Keratinocyte (primary cell): Measurements from ENCODE around the gene ZBTB5. TPM values are rescaled to one million over a fixed set of nuclear protein-coding genes. Genes with fewer than 3 reads are reported as not detected.

Source experiments
- DNase-seq: peaks from one replicate; pipeline ENCODE4 v3.0.0-alpha.2; 2011; ENCODE audit warnings: low read depth, missing footprints, low spot score
- FAIRE-seq: peaks from 2 replicates; lab custom pipeline; 2011; peaks lifted over from hg19 to GRCh38; lab: Jason Lieb, UNC
- H2AFZ ChIP-seq: 2 replicates; pipeline ENCODE4 v1.6.0; 2012; ENCODE audit warnings: low read length, control low read depth, inconsistent platforms; ENCODE audit not compliant: control insufficient read depth
- H3K27ac ChIP-seq: 2 replicates; pipeline ENCODE4 v1.5.1; 2011; ENCODE audit warnings: low read length; ENCODE audit not compliant: control insufficient read depth, insufficient read depth
- H3K27me3 ChIP-seq: 3 replicates; pipeline ENCODE4 v1.6.0; 2011; ENCODE audit warnings: low read length; ENCODE audit not compliant: control insufficient read depth, insufficient read depth; ENCODE audit errors: extremely low read depth
- H3K36me3 ChIP-seq, 2 experiments: 2 replicates in 1 of 2; 3 replicates in 1 of 2; pipeline ENCODE4 v1.5.1; 2011; ENCODE audit warnings: low read length in 2 of 2, mild to moderate bottlenecking in 1 of 2; ENCODE audit not compliant: control insufficient read depth in 2 of 2, insufficient read depth in 2 of 2; ENCODE audit errors: extremely low read depth in 1 of 2
- H3K4me1 ChIP-seq: 3 replicates; pipeline ENCODE4 v1.5.1; 2011; ENCODE audit warnings: low read length; ENCODE audit not compliant: control insufficient read depth, insufficient read depth; ENCODE audit errors: extremely low read depth
- H3K4me2 ChIP-seq: 3 replicates; pipeline ENCODE4 v1.6.0; 2011; ENCODE audit warnings: low read depth, low read length; ENCODE audit not compliant: control insufficient read depth, insufficient read depth; ENCODE audit errors: extremely low read depth
- H3K4me3 ChIP-seq, 3 experiments: fragments of 200-600 bp in 1 of 3; sonication (generic) in 1 of 3; 2 replicates in 2 of 3; 3 replicates in 1 of 3; pipeline ENCODE4 v1.5.1; 2011 to 2016; ENCODE audit warnings: low read length in 3 of 3, mild to moderate bottlenecking in 3 of 3, control low read depth in 2 of 3, inconsistent platforms in 1 of 3, low read depth in 1 of 3, mixed read lengths in 1 of 3, mixed run types in 1 of 3, moderate library complexity in 1 of 3; ENCODE audit not compliant: control insufficient read depth in 2 of 3, insufficient read depth in 2 of 3; ENCODE audit errors: extremely low read depth in 1 of 3
- H3K79me2 ChIP-seq: 2 replicates; pipeline ENCODE4 v1.6.0; 2012; ENCODE audit warnings: low read length; ENCODE audit not compliant: control insufficient read depth, insufficient read depth
- H3K9ac ChIP-seq: 3 replicates; pipeline ENCODE4 v1.6.0; 2011; ENCODE audit warnings: low read length; ENCODE audit not compliant: control insufficient read depth, insufficient read depth; ENCODE audit errors: extremely low read depth
- H3K9me1 ChIP-seq: 3 replicates; pipeline ENCODE4 v1.6.0; 2011; ENCODE audit warnings: low read length; ENCODE audit not compliant: control insufficient read depth, insufficient read depth; ENCODE audit errors: extremely low read depth
- H3K9me3 ChIP-seq: 2 replicates; pipeline ENCODE4 v1.5.1; 2012; ENCODE audit warnings: low read depth, low read length; ENCODE audit not compliant: control insufficient read depth
- H4K20me1 ChIP-seq: 3 replicates; pipeline ENCODE4 v1.6.0; 2011; ENCODE audit warnings: low read length; ENCODE audit not compliant: control insufficient read depth, insufficient read depth; ENCODE audit errors: extremely low read depth
- CTCF ChIP-seq, 3 experiments: IDR thresholded peaks in 1 of 3; conservative IDR thresholded peaks in 1 of 3; optimal IDR thresholded peaks in 1 of 3; 2 replicates in 2 of 3; 3 replicates in 1 of 3; pipeline versions ENCODE3 to v1.5.1; 2011; ENCODE audit warnings: low read length in 3 of 3, mild to moderate bottlenecking in 3 of 3, moderate library complexity in 2 of 3, control low read depth in 1 of 3, inconsistent platforms in 1 of 3; ENCODE audit not compliant: insufficient read depth in 2 of 3; ENCODE audit errors: extremely low read depth in 1 of 3
- EZH2 ChIP-seq: IDR thresholded peaks from one replicate; pipeline ENCODE4 v1.6.1; 2012; ENCODE audit warnings: inconsistent platforms, mild to moderate bottlenecking, low read length, moderate library complexity
- dilution Hi-C: fragments of 300-500 bp; cut with MboI; formaldehyde crosslinking; loops from one replicate; pipeline ENCODE4 v1.7.0; 2020; ENCODE audit warnings: low sequenced_read_pairs; ENCODE audit not compliant: extremely low pct_ligation_motif_present
- polyA plus RNA-seq, 5 experiments: library from polyadenylated mRNA; depleted of rRNA in 3 of 5; stranded (reverse) in 3 of 5; stranded (forward) in 1 of 5; unstranded in 1 of 5; fragments of >200 nt; gene quantifications; 1 replicate in 1 of 5; 2 replicates in 3 of 5; 3 replicates in 1 of 5; pipeline versions ENCODE4 v1.2.1 to v1.2.3, GENCODE V29; 2011 to 2012; ENCODE audit warnings: missing spikeins in 2 of 5, low read depth in 1 of 5, low replicate concordance in 1 of 5

Gene ZBTB5
- polyA plus RNA-seq, 1 donor (not counting 4 experiments of a cell fraction or from before 2014, with no cell fraction given): 12.6 TPM

GRCh38 chr9:37419204-37419603 is 46.0 kb downstream of the ZBTB5 start:
- TF ChIP-seq EZH2 (no peak), CTCF (optimal IDR thresholded peaks at IDR 0.05 in 1 of 3, IDR thresholded peaks at IDR 0.05 in 1 of 3, conservative IDR thresholded peaks at IDR 0.05 in 1 of 3; ENCODE audit: extremely low read depth in 1 of 3, insufficient read depth in 2 of 3, low read length in 3 of 3) (no peak)
- dilution Hi-C loops: loop anchor here (25.0 kb wide), 1 partner anchor 107 kb away; no protein-coding TSS in a partner anchor
- no peak for DNase-seq
- no peak for FAIRE-seq
- Histone ChIP-seq H2AFZ (no peak overlapping the region), H3K27ac (no peak overlapping the region), H3K9me1 (no peaks in the 10 kb centered on the region), H3K4me2 (no peak overlapping the region), H3K79me2 (peaks cover 21% of the 10 kb centered on the region), H4K20me1 (no peaks in the 10 kb centered on the region), H3K4me3 (no peak overlapping the region), H3K9me3 (no peaks in the 10 kb centered on the region), H3K27me3 (no peaks in the 10 kb centered on the region), H3K4me1 (peaks cover 47% of the 10 kb centered on the region), H3K36me3 (peaks cover 0 to 2% of the 10 kb centered on the region in 2 experiments), H3K9ac (no peak overlapping the region)

- Histone ChIP-seq H3K27me3 (no peaks in the 10 kb centered on the region), H3K4me2 (no peak overlapping the region), H3K27ac (no peak overlapping the region), H3K79me2 (peaks cover 9% of the 10 kb centered on the region), H3K4me1 (peaks cover 47% of the 10 kb centered on the region), H3K9ac (no peak overlapping the region), H4K20me1 (no peaks in the 10 kb centered on the region), H3K9me3 (no peaks in the 10 kb centered on the region), H3K9me1 (no peaks in the 10 kb centered on the region), H2AFZ (no peak overlapping the region), H3K4me3 (no peak overlapping the region), H3K36me3 (no peaks in the 10 kb centered on the region)
- DNase-seq (no peak), FAIRE-seq (no peak)
- dilution Hi-C loops: loop anchor here (25.0 kb wide), 1 partner anchor 106 kb away; no protein-coding TSS in a partner anchor
- no peak for TF ChIP-seq EZH2
Measured at GRCh38 chr9:37417857-37418618, 47.2 kb downstream of the ZBTB5 start.
